ENCODE results near the gene KRTAP2-2.

DNA sequence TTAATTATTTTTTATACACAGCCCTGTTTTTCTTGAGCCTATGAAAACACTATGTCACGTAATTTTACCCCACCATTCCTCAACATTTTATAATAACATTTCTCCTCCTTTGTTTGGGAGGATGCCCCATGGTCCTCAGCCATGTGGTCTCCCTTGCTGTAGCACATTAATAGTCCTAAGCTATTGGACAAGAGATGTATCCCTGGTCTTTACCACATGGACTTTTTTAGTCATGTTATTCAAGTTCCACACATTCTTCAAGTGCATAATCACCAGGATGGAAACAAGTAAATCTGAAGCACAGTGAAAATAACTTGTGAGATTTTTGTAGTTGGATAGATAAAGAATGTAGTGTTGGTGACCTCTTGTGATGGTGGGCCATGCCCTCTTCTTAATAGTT is 6.9 kb upstream of the KRTAP2-2 start:
- TF ChIP-seq, protein P1, sequence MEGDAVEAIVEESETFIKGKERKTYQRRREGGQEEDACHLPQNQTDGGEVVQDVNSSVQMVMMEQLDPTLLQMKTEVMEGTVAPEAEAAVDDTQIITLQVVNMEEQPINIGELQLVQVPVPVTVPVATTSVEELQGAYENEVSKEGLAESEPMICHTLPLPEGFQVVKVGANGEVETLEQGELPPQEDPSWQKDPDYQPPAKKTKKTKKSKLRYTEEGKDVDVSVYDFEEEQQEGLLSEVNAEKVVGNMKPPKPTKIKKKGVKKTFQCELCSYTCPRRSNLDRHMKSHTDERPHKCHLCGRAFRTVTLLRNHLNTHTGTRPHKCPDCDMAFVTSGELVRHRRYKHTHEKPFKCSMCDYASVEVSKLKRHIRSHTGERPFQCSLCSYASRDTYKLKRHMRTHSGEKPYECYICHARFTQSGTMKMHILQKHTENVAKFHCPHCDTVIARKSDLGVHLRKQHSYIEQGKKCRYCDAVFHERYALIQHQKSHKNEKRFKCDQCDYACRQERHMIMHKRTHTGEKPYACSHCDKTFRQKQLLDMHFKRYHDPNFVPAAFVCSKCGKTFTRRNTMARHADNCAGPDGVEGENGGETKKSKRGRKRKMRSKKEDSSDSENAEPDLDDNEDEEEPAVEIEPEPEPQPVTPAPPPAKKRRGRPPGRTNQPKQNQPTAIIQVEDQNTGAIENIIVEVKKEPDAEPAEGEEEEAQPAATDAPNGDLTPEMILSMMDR (IDR thresholded peaks at IDR 0.05), result no peak
- TF ChIP-seq EZH2phosphoT487 (IDR thresholded peaks at IDR 0.05), result no peak

All from neural progenitor cell (in vitro differentiated cells).